ENCODE measurements around the gene CDK5RAP1.

- TF ChIP-seq POLR2A (IDR thresholded peaks at IDR 0.05; ENCODE audit: low read depth, low read length) (no peak), CTCF (IDR thresholded peaks at IDR 0.05; ENCODE audit: extremely low read depth in 1 of 2, insufficient read depth in 1 of 2, low read depth in 1 of 2, low read length in 2 of 2) (no peak), JUN (IDR thresholded peaks at IDR 0.05; ENCODE audit: borderline replicate concordance, insufficient read depth, insufficient read length, low read depth) (no peak), EZH2 (IDR thresholded peaks at IDR 0.05; ENCODE audit: borderline replicate concordance, low read depth, low read length, severe bottlenecking) (no peak), POLR2AphosphoS5 (IDR thresholded peaks at IDR 0.05; ENCODE audit: insufficient read depth, low read depth, low read length) (no peak), MYC (IDR thresholded peaks at IDR 0.05; ENCODE audit: low read depth, low read length) (no peak)
Measured at GRCh38 chr20:33377366-33377765, 24.0 kb downstream of the CDK5RAP1 start.

Data from endothelial cell of umbilical vein (primary cell).